Fibroblast of lung (primary cell): ENCODE results near the gene GDF2. TPM values are rescaled to one million over a fixed set of nuclear protein-coding genes. Genes with fewer than 3 reads are reported as not detected.

ENCODE experiments used
- DNase-seq, 2 donors: peaks; one replicate each; pipeline versions ENCODE4 v3.0.0 to v3.0.0-alpha.2; 2010; ENCODE audit warnings: low read depth in 2 of 2
- H2AFZ ChIP-seq: 2 replicates; pipeline ENCODE4 v1.5.1; 2012; ENCODE audit warnings: low read length, control low read depth, inconsistent platforms
- H3K27ac ChIP-seq: 2 replicates; pipeline ENCODE4 v1.5.1; 2011; ENCODE audit warnings: low read length, control low read depth; ENCODE audit not compliant: insufficient read depth
- H3K27me3 ChIP-seq: 2 replicates; pipeline ENCODE4 v1.5.1; 2011; ENCODE audit warnings: mild to moderate bottlenecking, low read length; ENCODE audit not compliant: control insufficient read depth, insufficient read depth
- H3K36me3 ChIP-seq: 2 replicates; pipeline ENCODE4 v1.5.1; 2011; ENCODE audit warnings: low read length; ENCODE audit not compliant: control insufficient read depth, insufficient read depth
- H3K4me1 ChIP-seq: 2 replicates; pipeline ENCODE4 v1.5.1; 2011; ENCODE audit warnings: low read length; ENCODE audit not compliant: control insufficient read depth, insufficient read depth; ENCODE audit errors: extremely low read depth
- H3K4me2 ChIP-seq: 2 replicates; pipeline ENCODE4 v1.5.1; 2011; ENCODE audit warnings: low read length, control low read depth; ENCODE audit not compliant: insufficient read depth; ENCODE audit errors: extremely low read depth
- H3K4me3 ChIP-seq, 4 experiments: fragments of 200-600 bp in 1 of 4; sonication (generic) in 1 of 4; replicated peaks in 1 of 4; 2 replicates each; pipeline ENCODE4 v1.5.1; 2011 to 2016; ENCODE audit warnings: low read length in 4 of 4, low read depth in 3 of 4, mild to moderate bottlenecking in 3 of 4, control low read depth in 2 of 4, inconsistent platforms in 1 of 4, mixed read lengths in 1 of 4; ENCODE audit not compliant: insufficient read depth in 1 of 4; ENCODE audit errors: control extremely low read depth in 1 of 4
- H3K79me2 ChIP-seq: 2 replicates; pipeline ENCODE4 v1.5.1; 2012; ENCODE audit warnings: mild to moderate bottlenecking, low read length, inconsistent platforms; ENCODE audit not compliant: control insufficient read depth, insufficient read depth
- H3K9ac ChIP-seq: 2 replicates; pipeline ENCODE4 v1.5.1; 2011; ENCODE audit warnings: mild to moderate bottlenecking, low read length, control low read depth; ENCODE audit not compliant: insufficient read depth
- H3K9me3 ChIP-seq: 2 replicates; pipeline ENCODE4 v1.5.1; 2012; ENCODE audit warnings: low read depth, low read length; ENCODE audit not compliant: control insufficient read depth, insufficient read depth
- H4K20me1 ChIP-seq: 2 replicates; pipeline ENCODE4 v1.5.1; 2011; ENCODE audit warnings: low read length; ENCODE audit not compliant: control insufficient read depth, insufficient read depth; ENCODE audit errors: extremely low read depth
- CTCF ChIP-seq, 2 donors: IDR thresholded peaks in 1 of 2; conservative IDR thresholded peaks in 1 of 2; 1 replicate in 1 of 2; 2 replicates in 1 of 2; pipeline ENCODE4 v1.5.1; 2011 to 2012; ENCODE audit warnings: low read length in 2 of 2, control low read depth in 1 of 2, inconsistent platforms in 1 of 2, low read depth in 1 of 2, mild to moderate bottlenecking in 1 of 2
- EZH2 ChIP-seq: IDR thresholded peaks from 2 replicates; pipeline ENCODE4 v1.5.1; 2012; ENCODE audit warnings: low read length, control low read depth, mild to moderate bottlenecking; ENCODE audit errors: missing control alignments
- polyA plus RNA-seq, 2 donors: library from polyadenylated mRNA; depleted of rRNA in 1 of 2; stranded (reverse) in 1 of 2; unstranded in 1 of 2; fragments of >200 nt; gene quantifications; 2 replicates each; pipeline ENCODE4 v1.2.1, GENCODE V29; 2011 to 2012; ENCODE audit warnings: missing spikeins in 1 of 2
- total RNA-seq: library from RNA; depleted of rRNA; stranded (reverse); fragments of >200 nt; gene quantifications from 2 replicates; pipeline ENCODE4 v1.2.1, GENCODE V29; 2014

Gene GDF2
- total and polyA plus RNA-seq, 2 donors (not counting 1 experiment from before 2014, with no cell fraction given), result not detected

- no peaks in the 10 kb centered on the region for H3K4me1 ChIP-seq
- H3K79me2 ChIP-seq, result no peaks in the 10 kb centered on the region
- peaks cover 13% of the 10 kb centered on the region for H3K27me3 ChIP-seq
These were observed 47.1 kb downstream of the GDF2 start for GRCh38 chr10:47369251-47369894.

GRCh38 chr10:47370015-47370767 lies 47.9 kb downstream of the GDF2 start:
- Histone ChIP-seq H3K4me3 (no peak overlapping the region), H3K9ac (no peak overlapping the region), H3K36me3 (no peaks in the 10 kb centered on the region), H3K79me2 (no peaks in the 10 kb centered on the region), H3K4me2 (no peak overlapping the region), H4K20me1 (no peaks in the 10 kb centered on the region), H3K27me3 (peaks cover 11% of the 10 kb centered on the region), H2AFZ (no peak overlapping the region), H3K4me1 (no peaks in the 10 kb centered on the region), H3K9me3 (no peaks in the 10 kb centered on the region), H3K27ac (no peak overlapping the region)
- TF ChIP-seq CTCF (conservative IDR thresholded peaks at IDR 0.05 in 1 of 2, IDR thresholded peaks at IDR 0.05 in 1 of 2; ENCODE audit: low read depth in 1 of 2, low read length in 2 of 2) (no peak), EZH2 (no peak)
- DNase-seq, result no peak

More at GRCh38 chr10:47369251-47369894, 47.1 kb downstream of the GDF2 start:
- Histone ChIP-seq H3K27ac (no peak overlapping the region), H3K4me3 (no peak overlapping the region), H2AFZ (no peak overlapping the region), H4K20me1 (no peaks in the 10 kb centered on the region), H3K9ac (no peak overlapping the region), H3K36me3 (no peaks in the 10 kb centered on the region), H3K4me2 (no peak overlapping the region), H3K9me3 (no peaks in the 10 kb centered on the region)
- TF ChIP-seq EZH2, result no peak
- no peak for TF ChIP-seq CTCF (conservative IDR thresholded peaks at IDR 0.05 in 1 of 2, IDR thresholded peaks at IDR 0.05 in 1 of 2; ENCODE audit: low read depth in 1 of 2, low read length in 2 of 2)
- no peak for DNase-seq

- H4K20me1 ChIP-seq, result no peaks in the 10 kb centered on the region
- no peaks in the 10 kb centered on the region for H3K4me1 ChIP-seq
- peaks cover 12% of the 10 kb centered on the region for H3K27me3 ChIP-seq
- H3K4me3 ChIP-seq, result no peak overlapping the region
- TF ChIP-seq CTCF (conservative IDR thresholded peaks at IDR 0.05 in 1 of 2, IDR thresholded peaks at IDR 0.05 in 1 of 2; ENCODE audit: low read depth in 1 of 2, low read length in 2 of 2) (no peak), EZH2 (no peak)
- no peak overlapping the region for H2AFZ ChIP-seq
- no peak overlapping the region for H3K9ac ChIP-seq
- no peak overlapping the region for H3K4me2 ChIP-seq
- H3K36me3 ChIP-seq, result no peaks in the 10 kb centered on the region
- no peak for DNase-seq
- no peaks in the 10 kb centered on the region for H3K9me3 ChIP-seq
- H3K79me2 ChIP-seq, result no peaks in the 10 kb centered on the region
- H3K27ac ChIP-seq, result no peak overlapping the region
These were observed 48.6 kb downstream of the GDF2 start for GRCh38 chr10:47370878-47371277.
